Activated CD8-positive, alpha-beta memory T cell treated with anti-CD3 and anti-CD28 coated beads for 48 hours (primary cell): ENCODE measurements around the gene GSTO2.

Experiments
- DNase-seq, 3 experiments: peaks; one replicate each; pipeline ENCODE4 v3.0.0-alpha.2; 2020; ENCODE audit warnings: low read depth in 2 of 3, low spot score in 2 of 3

GSTO2 gene

DNA sequence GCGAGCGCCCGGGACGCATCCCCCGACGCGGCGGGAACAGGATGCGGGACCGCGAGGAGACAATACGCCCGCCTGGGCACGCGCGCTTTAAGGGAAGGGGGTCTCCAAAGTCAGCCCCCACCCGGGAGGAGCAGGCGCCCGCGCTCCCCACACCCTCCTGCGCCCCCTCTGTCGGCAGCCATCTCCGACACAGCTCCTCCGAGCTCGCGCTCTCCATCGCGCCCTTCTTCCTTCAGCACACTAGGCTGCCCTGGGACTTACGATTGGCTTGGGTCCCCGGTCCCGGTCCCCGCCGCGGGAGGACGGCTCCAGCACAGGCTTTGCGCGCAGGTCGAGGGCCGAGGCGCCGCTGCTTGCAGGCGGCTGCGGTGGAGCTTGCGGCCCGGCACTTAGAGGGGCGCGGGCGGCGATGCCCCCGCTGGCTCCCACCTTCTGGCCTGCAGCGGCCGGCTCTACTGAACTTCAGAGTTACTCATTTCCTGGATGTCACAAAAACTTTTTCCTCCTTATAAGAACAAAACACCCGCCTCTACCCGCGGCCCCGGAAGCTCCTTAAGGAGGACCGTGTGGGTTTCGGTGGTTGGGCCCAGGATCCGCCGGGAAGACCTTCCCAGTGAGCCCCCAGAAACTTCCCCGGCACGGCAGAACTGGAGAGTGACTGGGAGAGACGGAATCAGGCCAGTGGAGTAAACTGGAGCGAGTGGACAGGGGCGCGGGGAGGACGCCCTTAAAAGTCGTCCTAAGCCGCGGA, 69.2 kb downstream of the GSTO2 start, which contains the start of gene ITPRIP:
Gene ITPRIP, minus strand, starts transcription at position 481 of the 751 bp plus-strand sequence. CDS start 22,414 bp downstream, outside the sequence.
- peak; percentile 49 to 68 (median 60) for DNase-seq

DNA sequence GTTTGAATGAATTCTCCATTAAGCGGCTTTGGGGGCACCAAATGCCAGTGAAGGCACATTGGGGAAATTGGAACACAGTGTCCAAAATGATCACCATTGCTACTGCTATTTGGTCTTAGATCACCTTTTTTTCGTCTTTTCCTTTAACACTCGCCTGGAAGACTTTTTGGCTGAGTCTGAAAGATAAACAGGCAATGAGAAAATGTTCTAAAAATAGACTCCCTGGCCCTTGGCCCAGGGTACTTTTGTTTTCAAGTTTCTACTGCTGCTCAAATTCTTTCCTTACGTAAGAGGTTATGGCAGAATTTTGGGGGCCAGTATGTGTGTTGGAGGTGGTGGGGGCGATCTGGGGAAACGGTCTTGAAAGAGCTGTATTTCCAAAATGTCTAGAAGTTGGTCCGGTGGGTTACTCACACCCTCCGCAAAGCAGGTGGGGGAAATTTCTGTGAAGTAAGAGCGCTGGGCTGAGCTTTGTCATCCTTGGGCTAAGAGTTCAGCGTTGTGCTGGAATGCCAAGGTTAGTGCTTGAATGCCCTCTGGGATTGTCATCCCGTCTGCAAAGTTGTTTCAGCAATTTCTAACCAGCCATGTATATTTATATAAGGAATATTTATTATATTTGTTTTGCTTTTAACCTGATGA, 70.6 kb downstream of the GSTO2 start:
- DNase-seq: no peak

DNA sequence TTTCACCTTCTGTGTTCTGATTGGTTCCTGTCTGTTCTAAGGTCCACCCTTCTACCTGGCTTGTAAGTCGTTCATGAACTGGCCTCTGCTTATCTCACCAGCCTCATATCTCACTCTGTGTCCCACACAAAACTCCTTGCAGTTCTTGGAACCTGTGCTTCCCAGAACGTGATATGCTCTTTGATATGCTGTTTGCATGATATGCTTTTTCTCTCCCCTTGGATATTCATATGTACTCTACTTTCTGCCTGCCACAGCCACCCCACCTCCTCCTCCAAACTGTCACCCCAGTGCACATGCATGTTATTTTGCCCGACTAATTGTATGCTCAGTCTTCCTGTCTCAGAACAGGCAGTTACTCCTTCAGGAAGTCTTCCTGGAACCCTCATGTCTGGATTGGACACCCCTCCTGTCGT, 71.1 kb downstream of the GSTO2 start:
- no peak for DNase-seq

DNA sequence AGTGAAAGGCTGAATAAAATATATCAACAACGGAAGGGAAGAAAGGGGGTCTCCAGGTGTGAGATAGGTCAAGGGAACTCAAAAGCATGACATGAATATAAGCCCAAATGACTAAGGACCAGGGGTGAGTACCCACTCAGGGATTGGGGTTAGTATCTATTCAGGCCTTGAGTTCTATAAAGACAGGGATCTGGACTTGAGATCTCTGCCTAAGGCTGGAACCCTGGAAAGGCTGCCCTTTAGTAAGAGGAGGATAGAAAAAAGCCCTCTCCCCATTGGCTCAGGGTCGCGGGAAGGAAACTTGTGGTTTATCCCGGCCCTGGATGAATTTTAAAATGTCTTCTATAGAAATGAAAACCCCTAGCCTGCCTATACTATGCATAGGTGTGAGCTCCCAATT, 71.7 kb downstream of the GSTO2 start:
- DNase-seq: no peak

DNA sequence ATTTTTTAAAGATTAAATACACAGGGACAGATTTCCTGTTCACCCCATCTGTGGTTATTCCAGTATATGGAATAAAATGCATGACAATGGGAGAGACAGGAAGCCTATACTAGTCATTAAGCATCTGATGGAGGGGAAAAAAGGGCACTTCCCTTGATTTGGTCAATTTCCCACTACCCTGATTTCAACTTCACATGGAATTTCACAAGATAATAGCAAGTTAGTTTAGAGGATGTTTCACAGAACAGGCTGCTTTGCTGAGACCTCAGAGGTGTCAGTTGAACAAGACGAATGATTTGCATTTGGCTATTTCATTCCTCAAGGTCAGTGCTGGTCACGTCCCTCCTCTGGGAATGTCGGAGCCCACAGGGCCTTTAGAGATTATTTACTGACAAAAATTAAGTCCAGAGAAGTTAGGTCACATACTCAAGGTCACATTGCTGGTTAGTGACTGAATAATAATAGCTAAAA, 74.0 kb downstream of the GSTO2 start:
- no peak for DNase-seq

DNA sequence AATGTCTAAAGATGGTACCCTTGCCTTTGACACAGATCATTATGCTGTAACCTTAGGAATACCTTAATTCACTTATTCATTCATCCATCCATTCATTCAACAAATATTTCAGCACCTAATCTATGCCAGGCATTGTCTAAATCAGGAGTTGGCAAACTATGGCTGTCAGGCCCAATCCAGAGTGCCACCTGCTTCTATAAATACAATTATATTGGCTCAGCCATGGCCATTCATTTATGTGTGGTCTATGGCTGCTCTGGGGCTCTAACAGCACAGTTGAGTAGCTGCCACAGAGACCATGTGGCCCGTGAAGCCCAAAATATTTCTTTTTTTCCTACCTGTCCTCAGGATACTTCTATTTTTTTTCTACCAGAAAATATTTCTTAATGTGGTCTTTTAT, 75.2 kb downstream of the GSTO2 start:
- no peak for DNase-seq

DNA sequence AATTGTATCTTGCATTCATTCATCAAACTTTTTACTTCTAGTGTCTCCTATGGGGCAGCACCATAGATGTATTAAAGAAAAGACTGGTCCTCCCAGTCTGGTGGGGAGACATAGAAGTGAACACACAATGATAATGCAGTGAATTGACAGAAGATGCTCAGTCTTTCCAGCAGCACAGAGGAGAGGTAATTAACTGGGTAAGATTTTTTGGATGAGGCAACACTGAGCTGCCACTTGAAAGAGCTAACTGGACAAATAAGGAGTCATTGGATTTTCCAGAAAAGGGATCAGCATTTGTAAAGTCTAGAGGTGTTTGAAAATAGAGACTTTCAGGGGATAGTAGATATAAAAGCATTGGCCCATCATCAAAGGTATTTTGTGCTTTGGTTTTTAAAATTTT, 76.5 kb downstream of the GSTO2 start:
- DNase-seq: no peak

DNA sequence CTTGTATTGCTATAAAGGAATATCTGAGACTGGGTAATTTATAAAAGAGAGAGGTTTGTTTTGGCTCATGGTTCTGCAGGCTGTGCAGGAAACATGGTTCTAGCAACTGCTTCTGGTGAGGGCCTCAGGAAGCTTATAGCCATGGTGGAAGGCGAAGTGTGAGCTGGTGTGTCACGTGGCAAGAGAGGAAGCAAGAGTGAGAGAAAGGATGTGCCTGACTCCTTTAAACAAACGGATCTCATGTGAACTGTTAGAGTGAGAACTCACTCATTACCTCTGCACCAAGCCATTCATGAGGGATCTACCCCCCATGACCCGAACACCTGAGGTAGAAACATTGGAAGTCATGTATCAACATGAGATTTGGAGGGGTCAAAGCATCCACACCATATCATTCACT, 77.0 kb downstream of the GSTO2 start:
- DNase-seq: no peak

DNA sequence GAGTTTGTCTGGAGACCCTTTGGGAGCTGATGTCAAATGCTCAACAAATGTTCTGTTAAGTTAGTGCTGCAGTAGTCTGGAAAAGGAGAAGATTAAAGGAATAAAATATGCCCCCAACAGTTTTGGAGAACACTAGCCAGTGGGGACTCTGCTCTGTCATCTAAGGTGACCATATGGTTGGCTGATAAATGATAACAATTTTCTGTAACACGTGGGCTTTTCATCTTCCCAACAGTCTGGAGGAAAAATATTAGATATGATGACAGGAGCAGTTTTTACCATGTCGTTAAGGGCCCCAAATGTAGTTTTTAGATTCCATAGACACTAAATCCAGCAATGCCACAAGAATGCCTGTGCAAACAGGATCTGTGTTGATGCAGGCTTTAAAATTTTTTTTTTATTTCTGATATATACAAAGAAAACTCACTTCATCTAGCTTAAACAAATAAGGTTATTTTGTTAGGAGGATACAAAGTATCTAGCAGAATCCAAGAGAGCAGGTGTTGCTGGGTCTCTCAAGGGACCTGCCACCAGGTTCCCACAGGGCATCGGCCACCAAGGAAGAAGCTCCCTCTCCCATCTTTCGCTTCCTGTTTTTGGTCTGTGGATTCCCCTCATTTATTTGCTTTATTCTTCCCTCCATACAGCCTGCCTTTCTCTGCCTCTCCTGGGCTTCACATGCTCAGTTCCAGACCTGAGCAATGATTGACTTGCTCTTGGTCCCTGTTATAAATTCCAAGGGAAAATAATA, 78.5 kb downstream of the GSTO2 start:
- no peak for DNase-seq

DNA sequence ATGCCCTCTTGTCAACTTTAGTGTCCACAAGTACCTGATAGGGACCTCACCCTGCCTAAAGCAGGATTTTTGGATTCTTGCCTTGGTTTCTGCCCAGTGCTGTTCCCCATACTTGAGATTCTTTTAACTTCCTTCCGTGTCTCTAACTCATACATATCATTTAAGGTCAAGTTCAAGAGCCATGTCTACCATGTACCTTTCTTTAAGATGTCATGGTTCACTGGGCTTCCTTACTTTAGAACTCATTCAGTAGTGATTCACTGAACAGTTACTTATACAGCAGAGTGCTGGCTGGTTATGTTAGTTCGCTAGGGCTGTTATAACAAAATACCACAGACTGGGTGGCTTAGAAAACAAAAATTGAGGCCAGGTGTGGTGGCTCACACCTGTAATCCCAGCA, 79.6 kb downstream of the GSTO2 start:
- no peak for DNase-seq

DNA sequence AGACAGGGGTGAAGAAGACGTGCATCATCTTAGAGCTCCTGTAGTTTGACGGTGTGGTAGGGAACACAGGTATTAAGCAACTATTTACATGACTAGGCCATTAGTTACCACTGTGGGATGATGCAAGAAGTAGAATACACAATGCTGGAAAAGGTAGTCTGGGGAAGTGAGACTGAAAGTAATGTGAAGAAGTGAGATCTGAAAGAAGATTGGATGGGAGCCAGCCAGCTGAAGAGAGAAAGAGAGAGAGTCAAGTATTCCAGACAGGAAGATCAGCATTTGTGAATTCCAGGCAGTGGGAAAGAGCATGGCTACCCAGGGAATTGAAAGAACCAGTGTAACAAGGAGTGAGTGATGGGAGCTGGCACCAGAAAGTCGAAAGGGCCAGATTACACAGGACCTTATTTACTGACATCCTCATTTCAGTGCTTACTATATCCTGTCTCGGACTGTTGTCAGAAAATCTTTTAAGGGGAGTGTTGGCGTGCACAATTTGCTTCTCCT, 80.7 kb downstream of the GSTO2 start:
- no peak for DNase-seq

DNA sequence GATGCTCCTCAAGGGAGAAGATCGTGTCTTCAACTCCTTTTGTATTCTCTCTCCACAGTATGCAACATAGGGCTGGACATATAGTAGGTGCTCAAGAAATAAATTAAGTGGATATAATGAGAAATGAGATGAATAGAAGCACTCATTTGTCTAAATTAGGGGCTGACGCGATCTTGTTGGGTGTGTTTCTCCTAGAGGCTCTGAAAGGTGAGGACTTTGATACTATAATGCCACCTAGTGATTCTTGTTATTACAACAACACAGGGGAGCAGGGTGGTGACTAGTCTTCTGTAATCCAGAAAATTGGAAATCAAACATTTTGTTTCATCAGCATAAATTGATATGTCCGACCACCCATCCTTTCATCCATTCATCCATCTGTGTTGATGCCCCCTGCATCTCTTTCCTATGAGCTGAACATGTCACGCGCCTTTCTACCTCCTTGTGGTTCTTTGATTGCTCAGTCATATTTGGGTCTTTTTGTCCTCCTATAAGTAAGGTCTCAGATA, 81.2 kb downstream of the GSTO2 start:
- no peak for DNase-seq

DNA sequence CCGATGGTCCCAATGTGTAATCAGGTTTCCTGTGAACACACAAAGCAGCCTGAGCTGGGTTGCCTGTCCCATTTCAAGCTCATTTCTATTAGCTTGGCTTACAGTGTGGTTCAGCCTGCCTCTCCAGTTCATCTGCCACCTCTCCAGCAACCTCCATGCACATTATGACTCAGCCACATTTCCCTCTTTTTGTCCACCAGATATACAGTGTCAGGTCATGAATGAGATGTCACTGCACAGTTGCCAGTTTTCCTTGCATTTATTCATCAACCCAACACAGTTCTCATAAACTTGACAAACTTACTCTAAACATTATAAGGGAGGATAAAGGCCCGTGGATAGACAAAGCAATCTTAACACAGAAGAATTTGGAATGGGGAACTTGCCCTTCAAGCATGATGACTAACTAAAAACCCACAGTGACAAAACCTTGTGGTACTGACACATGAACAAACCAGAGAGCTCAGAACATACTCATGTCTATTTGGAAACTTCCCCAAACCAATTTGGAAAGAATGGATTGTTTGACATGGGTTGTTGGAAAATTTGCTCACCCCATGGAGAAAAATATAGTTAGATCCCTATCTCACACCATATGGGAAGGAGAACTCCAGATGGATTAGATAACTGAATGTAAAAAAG, 82.2 kb downstream of the GSTO2 start:
- no peak for DNase-seq

DNA sequence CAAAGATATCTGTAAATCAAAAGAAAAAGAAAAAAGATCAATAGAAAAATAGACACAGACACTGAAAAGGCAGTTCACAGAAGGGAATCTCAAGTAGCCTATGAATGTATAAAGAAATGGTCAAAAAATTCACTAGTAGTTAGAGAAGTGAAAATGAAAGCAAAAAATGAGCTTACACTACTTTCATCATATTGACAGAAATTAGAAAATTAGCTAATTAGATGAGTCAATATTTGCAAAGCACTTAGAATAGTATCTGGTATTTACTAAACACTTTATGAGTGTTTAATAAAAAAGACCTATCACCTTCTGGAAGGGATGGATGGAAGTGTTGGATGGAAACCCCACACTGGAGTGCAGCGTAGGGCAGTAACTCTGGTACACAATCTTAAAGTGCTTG, 82.9 kb downstream of the GSTO2 start:
- no peak for DNase-seq

DNA sequence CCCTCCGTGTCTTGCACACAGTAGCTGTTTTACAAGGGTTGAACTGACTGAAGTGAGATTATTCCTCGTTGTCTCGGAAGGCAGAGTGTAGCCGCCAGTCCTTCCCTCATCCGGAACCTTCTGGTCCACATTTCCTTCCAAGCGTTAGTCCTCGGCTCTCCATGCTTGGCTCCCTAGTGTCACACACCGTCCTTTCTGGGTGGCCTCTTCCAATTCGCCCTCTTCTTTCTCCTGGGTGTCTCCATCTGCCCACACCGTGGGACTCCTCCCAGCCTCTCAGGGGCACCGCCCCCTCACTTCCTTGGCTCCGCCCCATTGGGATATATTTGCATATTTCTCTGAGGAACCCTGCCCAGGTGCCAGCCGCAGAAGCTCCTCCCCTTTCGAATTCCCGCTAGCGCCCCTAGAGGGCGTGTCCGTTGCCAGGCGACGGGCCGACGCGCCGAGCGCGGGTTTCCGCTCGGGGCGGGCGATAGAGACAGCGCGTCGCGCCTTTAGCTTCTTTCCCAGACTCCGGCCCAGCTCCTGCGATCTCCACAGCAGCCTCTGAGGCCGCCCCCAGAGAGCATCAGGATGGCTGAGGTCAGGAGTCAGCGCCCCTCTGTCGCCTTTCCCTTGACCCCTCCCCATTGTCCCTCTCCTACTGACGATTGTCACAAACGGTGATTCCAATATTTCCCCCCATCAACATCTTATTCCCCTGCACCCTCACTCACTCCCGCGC, 84.5 kb downstream of the GSTO2 start, which contains the start of gene CFAP58:
Gene CFAP58, plus strand, starts transcription at position 509 of the 724 bp plus-strand sequence. Its CDS starts 65 bp downstream, at position 574.
- peak; percentile 65 to 81 (median 67) for DNase-seq
